Fibroblast of mammary gland (primary cell): ENCODE results near the gene TTLL3.

Experiments
- DNase-seq: peaks from one replicate; pipeline ENCODE4 v3.0.0-alpha.2; 2010; ENCODE audit warnings: low read depth
- H3K4me3 ChIP-seq: 2 replicates; pipeline ENCODE4 v1.5.1; 2011; ENCODE audit warnings: low read depth, mild to moderate bottlenecking, low read length, moderate library complexity; ENCODE audit not compliant: control insufficient read depth
- CTCF ChIP-seq: conservative IDR thresholded peaks from 2 replicates; pipeline ENCODE4 v1.5.1; 2011; ENCODE audit warnings: low read depth, low read length, inconsistent platforms; ENCODE audit not compliant: control insufficient read depth, insufficient read depth

TTLL3 gene

GRCh38 chr3:9781551-9781950 is 28.5 kb upstream of the TTLL3 start:
- no peak for DNase-seq
- TF ChIP-seq CTCF = no peak
- no peak overlapping the region for H3K4me3 ChIP-seq

- no peak for DNase-seq
- no peak overlapping the region for H3K4me3 ChIP-seq
- TF ChIP-seq CTCF = no peak
Observed at GRCh38 chr3:9781978-9782603, 28.0 kb upstream of the TTLL3 start.

GRCh38 chr3:9782770-9783169 is 27.3 kb upstream of the TTLL3 start:
- TF ChIP-seq CTCF = no peak
- no peak overlapping the region for H3K4me3 ChIP-seq
- DNase-seq = no peak

GRCh38 chr3:9783954-9784353 is 26.1 kb upstream of the TTLL3 start:
- H3K4me3 ChIP-seq = no peak overlapping the region
- no peak for TF ChIP-seq CTCF
- DNase-seq = no peak

GRCh38 chr3:9784965-9785364 is 25.1 kb upstream of the TTLL3 start:
- no peak overlapping the region for H3K4me3 ChIP-seq
- TF ChIP-seq CTCF = no peak
- no peak for DNase-seq

GRCh38 chr3:9785602-9786001 is 24.5 kb upstream of the TTLL3 start:
- DNase-seq = no peak
- H3K4me3 ChIP-seq = no peak overlapping the region

More at GRCh38 chr3:9785602-9786001, 24.5 kb upstream of the TTLL3 start:
- TF ChIP-seq CTCF = no peak
